IPS-NIHi7 (cell line): ENCODE measurements around the gene ACOT7.

Experiments
- DNase-seq: peaks from one replicate; pipeline ENCODE4 v3.0.0; 2012; ENCODE audit warnings: mixed read lengths; ENCODE audit errors: extremely low spot score

Gene ACOT7

GRCh38 chr1:6271554-6271953, 122.0 kb downstream of the ACOT7 start:
- no peak for DNase-seq

GRCh38 chr1:6271006-6271405, 122.6 kb downstream of the ACOT7 start:
- no peak for DNase-seq

GRCh38 chr1:6270401-6270800, 123.2 kb downstream of the ACOT7 start:
- no peak for DNase-seq

- no peak for DNase-seq
Observed at GRCh38 chr1:6269720-6270400, 123.7 kb downstream of the ACOT7 start.

GRCh38 chr1:6269296-6269695, 124.3 kb downstream of the ACOT7 start:
- DNase-seq = no peak

- no peak for DNase-seq
Observed at GRCh38 chr1:6268415-6268814, 125.2 kb downstream of the ACOT7 start.

- DNase-seq = no peak
Observed at GRCh38 chr1:6267686-6268322, 125.8 kb downstream of the ACOT7 start.

- DNase-seq = no peak
Observed at GRCh38 chr1:6266641-6267040, 126.9 kb downstream of the ACOT7 start.

- no peak for DNase-seq
Observed at GRCh38 chr1:6265151-6265550, 128.4 kb downstream of the ACOT7 start.

- no peak for DNase-seq
Observed at GRCh38 chr1:6263716-6264115, 129.9 kb downstream of the ACOT7 start.

- DNase-seq = no peak
Observed at GRCh38 chr1:6262555-6263420, 130.8 kb downstream of the ACOT7 start.

GRCh38 chr1:6261615-6261995, 132.0 kb downstream of the ACOT7 start:
- peak; percentile 72 for DNase-seq

GRCh38 chr1:6260961-6261614, 132.5 kb downstream of the ACOT7 start, which contains the start of gene GPR153:
TSS of gene GPR153 (minus strand) at chr1:6261098. CDS start at chr1:6254905, 6,193 bp downstream.
- peak; percentile 73 for DNase-seq

- peak; percentile 32 for DNase-seq
Observed at GRCh38 chr1:6260433-6260934, 133.1 kb downstream of the ACOT7 start.

- DNase-seq = peak; percentile 88
Observed at GRCh38 chr1:6259491-6260362, 133.8 kb downstream of the ACOT7 start.

- no peak for DNase-seq
Observed at GRCh38 chr1:6258675-6259074, 134.9 kb downstream of the ACOT7 start.

GRCh38 chr1:6257541-6258069, 136.0 kb downstream of the ACOT7 start:
- DNase-seq = no peak

GRCh38 chr1:6256645-6257044, 136.9 kb downstream of the ACOT7 start:
- DNase-seq = no peak

- DNase-seq = no peak
Observed at GRCh38 chr1:6254691-6255090, 138.9 kb downstream of the ACOT7 start.

GRCh38 chr1:6253380-6253779, 140.2 kb downstream of the ACOT7 start:
- no peak for DNase-seq

GRCh38 chr1:6252374-6252710, 141.2 kb downstream of the ACOT7 start:
- no peak for DNase-seq
